Neuronal stem cell (in vitro differentiated cells): ENCODE data around the gene MYDGF.

Experiments used
- DNase-seq: peaks from one replicate; pipeline ENCODE4 v3.0.0-alpha.2; 2013; ENCODE audit warnings: low spot score
- H2AFZ ChIP-seq: one replicate; pipeline ENCODE4 v1.6.1; 2013; ENCODE audit warnings: mild to moderate bottlenecking, low read length, inconsistent platforms
- H2AK5ac ChIP-seq: 2 replicates; pipeline ENCODE4 v1.6.1; 2013; ENCODE audit warnings: low read depth, mild to moderate bottlenecking, inconsistent platforms, low read length, moderate library complexity, mixed read lengths
- H2BK120ac ChIP-seq: 2 replicates; pipeline ENCODE4 v1.6.1; 2013; ENCODE audit warnings: low read depth, mild to moderate bottlenecking, inconsistent platforms, low read length, moderate library complexity, mixed read lengths
- H2BK12ac ChIP-seq: one replicate; pipeline ENCODE4 v1.6.1; 2013; ENCODE audit warnings: low read length, inconsistent platforms
- H2BK15ac ChIP-seq: 2 replicates; pipeline ENCODE4 v1.6.1; 2013; ENCODE audit warnings: mild to moderate bottlenecking, low read length, inconsistent platforms, mixed read lengths
- H2BK5ac ChIP-seq: one replicate; pipeline ENCODE4 v1.6.1; 2013; ENCODE audit warnings: inconsistent platforms, mild to moderate bottlenecking, low read length, moderate library complexity
- H3K14ac ChIP-seq: one replicate; pipeline ENCODE4 v1.6.1; 2013; ENCODE audit warnings: low read length, inconsistent platforms
- H3K18ac ChIP-seq: 2 replicates; pipeline ENCODE4 v1.6.1; 2013; ENCODE audit warnings: low read length, inconsistent platforms
- H3K23ac ChIP-seq: 2 replicates; pipeline ENCODE4 v1.6.1; 2013; ENCODE audit warnings: low read depth, mild to moderate bottlenecking, mixed read lengths, low read length, inconsistent platforms; ENCODE audit not compliant: poor library complexity
- H3K27ac ChIP-seq: replicated peaks from 3 replicates; pipeline ENCODE4 v1.5.1; 2013; ENCODE audit warnings: low read length, inconsistent platforms
- H3K27me3 ChIP-seq, 3 experiments: 2 replicates each; pipeline ENCODE4 v1.6.1; 2013; ENCODE audit warnings: low read length in 3 of 3, mild to moderate bottlenecking in 2 of 3, inconsistent platforms in 1 of 3, low read depth in 1 of 3, mixed read lengths in 1 of 3, moderate library complexity in 1 of 3; ENCODE audit not compliant: control insufficient read depth in 3 of 3, insufficient read depth in 3 of 3
- H3K36me3 ChIP-seq, 2 donors: replicated peaks in 1 of 2; 2 replicates each; pipeline ENCODE4 v1.6.1; 2013; ENCODE audit warnings: low read length in 2 of 2; ENCODE audit not compliant: control insufficient read depth in 2 of 2, insufficient read depth in 2 of 2
- H3K4ac ChIP-seq: 2 replicates; pipeline ENCODE4 v1.6.1; 2013; ENCODE audit warnings: inconsistent platforms, mild to moderate bottlenecking, low read length, moderate library complexity
- H3K4me1 ChIP-seq, 2 donors: 1 replicate in 1 of 2; 2 replicates in 1 of 2; pipeline ENCODE4 v1.6.1; 2013; ENCODE audit warnings: low read length in 2 of 2, low read depth in 1 of 2; ENCODE audit not compliant: control insufficient read depth in 2 of 2, insufficient read depth in 1 of 2
- H3K4me2 ChIP-seq: one replicate; pipeline ENCODE4 v1.6.1; 2013; ENCODE audit warnings: mild to moderate bottlenecking, low read length, inconsistent platforms; ENCODE audit not compliant: insufficient read depth, poor library complexity, severe bottlenecking
- H3K4me3 ChIP-seq, 2 donors: 2 replicates each; pipeline ENCODE4 v1.5.1; 2013; ENCODE audit warnings: low read length in 2 of 2, mild to moderate bottlenecking in 2 of 2, inconsistent platforms in 1 of 2, moderate library complexity in 1 of 2
- H3K79me1 ChIP-seq: one replicate; pipeline ENCODE4 v1.6.1; 2013; ENCODE audit warnings: low read depth, mild to moderate bottlenecking, inconsistent platforms, low read length, moderate library complexity
- H3K9ac ChIP-seq: one replicate; pipeline ENCODE4 v1.6.1; 2013; ENCODE audit warnings: mild to moderate bottlenecking, low read depth, low read length, inconsistent platforms; ENCODE audit not compliant: poor library complexity
- H3K9me3 ChIP-seq, 2 donors: replicated peaks in 1 of 2; 2 replicates each; pipeline versions ENCODE3 to v1.6.1; 2013; ENCODE audit warnings: low read length in 2 of 2, mild to moderate bottlenecking in 2 of 2, inconsistent platforms in 1 of 2, low read depth in 1 of 2, mixed read lengths in 1 of 2, moderate library complexity in 1 of 2; ENCODE audit not compliant: control insufficient read depth in 2 of 2, insufficient read depth in 1 of 2
- H4K8ac ChIP-seq: one replicate; pipeline ENCODE4 v1.6.1; 2013; ENCODE audit warnings: low read depth, mild to moderate bottlenecking, inconsistent platforms, low read length, moderate library complexity
- H4K91ac ChIP-seq: one replicate; pipeline ENCODE4 v1.6.1; 2013; ENCODE audit warnings: low read length, low read depth, mild to moderate bottlenecking, inconsistent platforms; ENCODE audit not compliant: poor library complexity
- WGBS, 2 donors: extraction: QIAGEN DNeasy Blood & Tissue Kit; methylation state at CpG; one replicate each; pipeline ENCODE4 v1.1.7; 2013; ENCODE audit warnings: missing lambda C conversion rate in 2 of 2, mixed read lengths in 1 of 2; ENCODE audit not compliant: insufficient read length in 2 of 2, insufficient replicate concordance in 1 of 2; ENCODE audit errors: extremely low coverage in 2 of 2; 5-methylcytosine and 5-hydroxymethylcytosine counted together

MYDGF gene

GRCh38 chr19:4662812-4663211, 7.3 kb downstream of the MYDGF start:
- H3K36me3 ChIP-seq, result peaks cover 25 to 84% of the 10 kb centered on the region in 2 donors
- H2AK5ac ChIP-seq, result no peak overlapping the region
- WGBS, 2 donors, result 100% methylated on average over 1 of the region's 6 CpGs

GRCh38 chr19:4662020-4662695, 8.0 kb downstream of the MYDGF start:
- no peaks in the 10 kb centered on the region for H3K27me3 ChIP-seq
- no CpG with 5 or more reads among the region's 20 CpGs for WGBS, 2 donors
- H3K9me3 ChIP-seq, result peaks cover 3 to 6% of the 10 kb centered on the region in 2 donors
- no peaks in the 10 kb centered on the region for H3K79me1 ChIP-seq
- H2BK120ac ChIP-seq, result no peak overlapping the region
- H3K27ac ChIP-seq, result no peak overlapping the region
- no peak overlapping the region for H3K23ac ChIP-seq
- H3K4ac ChIP-seq, result no peak overlapping the region
- H2BK5ac ChIP-seq, result no peak overlapping the region
- H3K4me2 ChIP-seq, result no peak overlapping the region
- H2BK15ac ChIP-seq, result no peak overlapping the region
- H2AK5ac ChIP-seq, result no peak overlapping the region
- no peak overlapping the region for H4K91ac ChIP-seq
- no peak overlapping the region for H2BK12ac ChIP-seq
- H2AFZ ChIP-seq, result no peak overlapping the region
- H3K9ac ChIP-seq, result no peak overlapping the region
- no peaks in the 10 kb centered on the region for H3K4me1 ChIP-seq
- peak overlapping the region; percentile 56 for H3K14ac ChIP-seq
- H3K18ac ChIP-seq, result no peak overlapping the region
- no peak overlapping the region for H3K4me3 ChIP-seq
- H3K36me3 ChIP-seq, result peaks cover 29 to 85% of the 10 kb centered on the region in 2 donors
- DNase-seq, result no peak
- no peak overlapping the region for H4K8ac ChIP-seq

More at GRCh38 chr19:4662812-4663211, 7.3 kb downstream of the MYDGF start:
- H3K4me2 ChIP-seq, result no peak overlapping the region
- H3K14ac ChIP-seq, result no peak overlapping the region
- no peak overlapping the region for H4K8ac ChIP-seq
- no peak overlapping the region for H3K4ac ChIP-seq
- H3K9ac ChIP-seq, result no peak overlapping the region
- no peak overlapping the region for H2BK120ac ChIP-seq
- no peaks in the 10 kb centered on the region for H3K79me1 ChIP-seq
- peaks cover 3 to 6% of the 10 kb centered on the region in 2 donors for H3K9me3 ChIP-seq
- no peak overlapping the region for H3K4me3 ChIP-seq
- H2BK12ac ChIP-seq, result no peak overlapping the region
- H3K18ac ChIP-seq, result no peak overlapping the region
- H3K23ac ChIP-seq, result no peak overlapping the region
- no peak for DNase-seq
- no peaks in the 10 kb centered on the region for H3K4me1 ChIP-seq
- no peaks in the 10 kb centered on the region for H3K27me3 ChIP-seq
- no peak overlapping the region for H2AFZ ChIP-seq
- H4K91ac ChIP-seq, result no peak overlapping the region
- no peak overlapping the region for H2BK15ac ChIP-seq
- no peak overlapping the region for H3K27ac ChIP-seq
- no peak overlapping the region for H2BK5ac ChIP-seq

- Histone ChIP-seq H3K27me3 (no peaks in the 10 kb centered on the region), H3K27ac (no peak overlapping the region), H4K91ac (no peak overlapping the region), H4K8ac (no peak overlapping the region), H2BK15ac (no peak overlapping the region), H2BK120ac (no peak overlapping the region), H3K14ac (no peak overlapping the region), H2AFZ (no peak overlapping the region), H3K4ac (no peak overlapping the region), H3K4me2 (no peak overlapping the region), H3K9ac (no peak overlapping the region), H3K4me3 (no peak overlapping the region), H3K9me3 (peaks cover 3 to 6% of the 10 kb centered on the region in 2 donors), H3K4me1 (no peaks in the 10 kb centered on the region), H3K36me3 (peaks cover 32 to 88% of the 10 kb centered on the region in 2 donors), H2BK5ac (no peak overlapping the region), H2BK12ac (no peak overlapping the region), H3K79me1 (peaks cover 2% of the 10 kb centered on the region), H2AK5ac (no peak overlapping the region), H3K23ac (no peak overlapping the region), H3K18ac (no peak overlapping the region)
- DNase-seq, result no peak
- WGBS, 2 donors, result no CpG with 5 or more reads among the region's 4 CpGs
Observed at GRCh38 chr19:4660993-4661392, 9.1 kb downstream of the MYDGF start.

- no peak overlapping the region for H3K4me2 ChIP-seq
- H3K4ac ChIP-seq, result no peak overlapping the region
- H3K36me3 ChIP-seq, result peaks cover 30 to 89% of the 10 kb centered on the region in 2 donors
- peaks cover 3 to 6% of the 10 kb centered on the region in 2 donors for H3K9me3 ChIP-seq
- no peak overlapping the region for H3K4me3 ChIP-seq
- H2BK5ac ChIP-seq, result no peak overlapping the region
- H3K27ac ChIP-seq, result no peak overlapping the region
- WGBS, 2 donors, result no CpG with 5 or more reads among the region's 15 CpGs
- no peak overlapping the region for H3K14ac ChIP-seq
- no peak overlapping the region for H2BK15ac ChIP-seq
- peaks cover 2% of the 10 kb centered on the region for H3K79me1 ChIP-seq
- DNase-seq, result no peak
- H2AFZ ChIP-seq, result no peak overlapping the region
- no peak overlapping the region for H2BK12ac ChIP-seq
- H2AK5ac ChIP-seq, result no peak overlapping the region
- no peak overlapping the region for H3K23ac ChIP-seq
- no peak overlapping the region for H3K9ac ChIP-seq
- H4K91ac ChIP-seq, result no peak overlapping the region
- no peaks in the 10 kb centered on the region for H3K27me3 ChIP-seq
- H4K8ac ChIP-seq, result no peak overlapping the region
- no peak overlapping the region for H2BK120ac ChIP-seq
- H3K4me1 ChIP-seq, result no peaks in the 10 kb centered on the region
- H3K18ac ChIP-seq, result no peak overlapping the region
Observed at GRCh38 chr19:4660181-4660791, 9.9 kb downstream of the MYDGF start.
